Cardiac muscle cell (in vitro differentiated cells and primary cell): ENCODE results near the gene RELCH. TPM values are rescaled to one million over a fixed set of nuclear protein-coding genes. Genes with fewer than 3 reads are reported as not detected.

Experiments used
- DNase-seq, 2 donors: peaks; one replicate each; pipeline versions ENCODE4 v3.0.0 to v3.0.0-alpha.2; 2010 to 2017; ENCODE audit warnings: low read depth in 1 of 2, low spot score in 1 of 2
- H3K27ac ChIP-seq: fragments of 200-600 bp; sonication (generic); 2 replicates; pipeline ENCODE4 v1.5.1; 2016
- H3K27me3 ChIP-seq: fragments of 200-600 bp; sonication (generic); 2 replicates; pipeline ENCODE4 v1.6.0; 2016; ENCODE audit warnings: control low read depth
- H3K36me3 ChIP-seq: fragments of 200-600 bp; sonication (generic); 2 replicates; pipeline ENCODE4 v1.5.1; 2016; ENCODE audit warnings: control low read depth
- H3K4me1 ChIP-seq: fragments of 200-600 bp; sonication (generic); 2 replicates; pipeline ENCODE4 v1.8.1; 2017; ENCODE audit warnings: low read depth, mild to moderate bottlenecking, mixed run types
- H3K4me3 ChIP-seq: fragments of 200-600 bp; sonication (generic); 2 replicates; pipeline ENCODE4 v1.5.1; 2016; ENCODE audit warnings: mild to moderate bottlenecking
- H3K9me3 ChIP-seq: fragments of 200-600 bp; sonication (generic); 2 replicates; pipeline ENCODE4 v1.5.1; 2017; ENCODE audit warnings: low read depth, mild to moderate bottlenecking, control low read depth
- polyA plus RNA-seq: library from polyadenylated mRNA; unstranded; fragments of >200 nt; fragmentation: Nextera tagmentation; extraction: Ambion mirVana; gene quantifications from 2 replicates; pipeline ENCODE4 v1.2.1, GENCODE V29; 2016
- total RNA-seq: library from RNA; depleted of rRNA; stranded (reverse); fragments of >200 nt; gene quantifications from 2 replicates; pipeline ENCODE4 v1.2.3, GENCODE V29; 2016
- TF ChIP-seq, protein P1 (sequence below): IDR thresholded peaks from 2 replicates; pipeline ENCODE4 v1.5.1; 2012; ENCODE audit warnings: low read depth, mild to moderate bottlenecking, low read length

Gene RELCH
- total and polyA plus RNA-seq, 2 experiments from 2014 or later, result 11.7 to 26.9 TPM

DNA sequence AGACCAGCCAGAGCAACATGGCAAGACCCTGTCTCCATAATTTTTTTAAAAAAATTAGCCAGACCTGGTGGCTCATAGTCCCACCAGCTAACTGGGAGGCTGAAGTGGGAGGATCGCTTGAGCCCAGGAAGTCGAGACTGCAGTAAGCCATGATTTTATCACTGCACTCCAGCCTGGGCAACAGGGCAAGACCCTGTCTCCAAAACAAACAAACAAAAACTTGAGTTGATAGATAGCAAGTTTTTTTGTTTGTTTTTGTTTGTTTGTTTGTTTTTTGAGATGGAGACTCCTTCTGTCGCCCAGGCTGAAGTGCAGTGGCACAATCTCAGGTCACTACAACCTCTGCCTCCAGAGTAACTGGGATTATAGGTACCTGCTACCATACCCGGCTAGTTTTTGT lies 18.8 kb downstream of the RELCH start:
- TF ChIP-seq, protein P1, sequence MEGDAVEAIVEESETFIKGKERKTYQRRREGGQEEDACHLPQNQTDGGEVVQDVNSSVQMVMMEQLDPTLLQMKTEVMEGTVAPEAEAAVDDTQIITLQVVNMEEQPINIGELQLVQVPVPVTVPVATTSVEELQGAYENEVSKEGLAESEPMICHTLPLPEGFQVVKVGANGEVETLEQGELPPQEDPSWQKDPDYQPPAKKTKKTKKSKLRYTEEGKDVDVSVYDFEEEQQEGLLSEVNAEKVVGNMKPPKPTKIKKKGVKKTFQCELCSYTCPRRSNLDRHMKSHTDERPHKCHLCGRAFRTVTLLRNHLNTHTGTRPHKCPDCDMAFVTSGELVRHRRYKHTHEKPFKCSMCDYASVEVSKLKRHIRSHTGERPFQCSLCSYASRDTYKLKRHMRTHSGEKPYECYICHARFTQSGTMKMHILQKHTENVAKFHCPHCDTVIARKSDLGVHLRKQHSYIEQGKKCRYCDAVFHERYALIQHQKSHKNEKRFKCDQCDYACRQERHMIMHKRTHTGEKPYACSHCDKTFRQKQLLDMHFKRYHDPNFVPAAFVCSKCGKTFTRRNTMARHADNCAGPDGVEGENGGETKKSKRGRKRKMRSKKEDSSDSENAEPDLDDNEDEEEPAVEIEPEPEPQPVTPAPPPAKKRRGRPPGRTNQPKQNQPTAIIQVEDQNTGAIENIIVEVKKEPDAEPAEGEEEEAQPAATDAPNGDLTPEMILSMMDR, result no peak
- H3K27me3 ChIP-seq, result no peaks in the 10 kb centered on the region
- H3K4me3 ChIP-seq, result no peak overlapping the region
- H3K4me1 ChIP-seq, result no peaks in the 10 kb centered on the region
- DNase-seq, result no peak
- H3K9me3 ChIP-seq, result no peaks in the 10 kb centered on the region
- H3K27ac ChIP-seq, result no peak overlapping the region
- H3K36me3 ChIP-seq, result no peaks in the 10 kb centered on the region

DNA sequence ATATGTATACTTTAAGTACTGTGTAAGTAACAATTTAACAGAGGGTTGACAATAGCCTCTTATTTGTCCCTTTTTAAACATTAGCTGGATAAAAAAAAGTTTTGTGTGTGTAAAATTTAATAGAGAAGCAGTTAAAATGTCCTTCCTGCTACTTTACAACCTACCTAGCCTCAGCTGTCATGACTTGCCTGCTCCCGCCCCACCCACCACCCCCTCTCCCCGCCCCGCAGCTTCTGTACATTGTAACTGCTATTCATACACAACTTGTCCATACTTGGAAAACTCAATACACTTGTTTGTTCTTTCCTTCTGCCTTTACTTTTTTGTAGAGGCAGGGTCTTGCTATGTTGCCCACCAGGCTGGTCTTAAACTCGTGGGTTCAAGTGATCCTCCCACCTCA lies 19.5 kb downstream of the RELCH start:
- no peaks in the 10 kb centered on the region for H3K4me1 ChIP-seq
- TF ChIP-seq, protein P1, result no peak
- no peak overlapping the region for H3K4me3 ChIP-seq
- no peak overlapping the region for H3K27ac ChIP-seq
- H3K9me3 ChIP-seq, result no peaks in the 10 kb centered on the region
- no peaks in the 10 kb centered on the region for H3K36me3 ChIP-seq
- no peaks in the 10 kb centered on the region for H3K27me3 ChIP-seq
- DNase-seq, result no peak

- no peak overlapping the region for H3K27ac ChIP-seq
- H3K27me3 ChIP-seq, result no peaks in the 10 kb centered on the region
- peaks cover 4% of the 10 kb centered on the region for H3K36me3 ChIP-seq
- no peaks in the 10 kb centered on the region for H3K4me1 ChIP-seq
- TF ChIP-seq, protein P1, result no peak
- peak in 1 of 2 donors; percentile 56 for DNase-seq
- no peaks in the 10 kb centered on the region for H3K9me3 ChIP-seq
- no peak overlapping the region for H3K4me3 ChIP-seq
These were observed 22.0 kb downstream of the RELCH start for GRCh38 chr18:62209046-62209445.

DNA sequence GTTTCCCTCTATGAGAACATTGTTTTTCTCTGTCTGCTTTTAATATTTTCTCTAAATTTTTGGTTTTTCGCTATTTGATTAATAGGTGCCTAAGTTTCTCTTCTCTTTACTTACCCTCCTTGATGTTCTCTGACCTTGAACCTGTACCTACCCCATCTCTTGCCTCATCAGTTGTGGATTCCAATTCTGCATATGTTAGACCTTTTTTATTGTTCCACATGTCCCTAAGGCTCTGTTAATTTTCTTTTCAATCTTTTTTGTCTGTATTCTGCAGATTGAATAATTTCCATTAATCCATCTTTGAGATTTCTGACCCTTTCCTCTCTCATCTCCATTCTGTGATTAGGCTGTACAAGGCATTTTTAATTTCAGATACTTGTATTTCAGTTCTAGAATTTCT lies 23.1 kb downstream of the RELCH start:
- no peak for DNase-seq
- H3K27ac ChIP-seq, result no peak overlapping the region
- no peaks in the 10 kb centered on the region for H3K4me1 ChIP-seq
- no peaks in the 10 kb centered on the region for H3K27me3 ChIP-seq
- TF ChIP-seq, protein P1, result no peak
- H3K9me3 ChIP-seq, result no peaks in the 10 kb centered on the region
- no peak overlapping the region for H3K4me3 ChIP-seq
- H3K36me3 ChIP-seq, result peaks cover 4% of the 10 kb centered on the region

DNA sequence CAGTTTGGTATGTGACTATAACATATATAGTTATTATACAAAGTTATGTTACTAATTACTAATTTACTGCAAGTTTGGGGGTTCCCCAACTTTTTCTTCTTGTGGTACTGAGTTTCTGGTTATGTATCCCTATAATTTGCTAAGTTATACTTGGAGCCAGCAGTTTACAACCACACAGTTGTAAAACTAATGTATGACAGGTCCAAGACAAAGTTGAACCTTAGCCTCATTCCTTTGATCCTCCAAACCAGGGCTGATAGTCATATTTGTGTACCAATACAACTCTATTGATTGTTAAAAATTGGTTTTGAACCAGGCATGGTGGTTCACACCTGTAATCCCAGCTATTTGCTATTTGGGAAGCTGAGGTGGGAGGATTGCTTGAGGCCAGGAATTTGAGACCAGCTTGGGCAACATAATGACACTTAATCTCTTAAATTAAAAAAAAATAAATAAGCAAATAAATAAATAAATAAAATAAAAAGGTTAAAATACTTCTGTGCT lies 24.3 kb downstream of the RELCH start:
- TF ChIP-seq, protein P1, result no peak
- no peak for DNase-seq
- no peak overlapping the region for H3K4me3 ChIP-seq
- peaks cover 4% of the 10 kb centered on the region for H3K36me3 ChIP-seq
- no peak overlapping the region for H3K27ac ChIP-seq
- H3K9me3 ChIP-seq, result no peaks in the 10 kb centered on the region
- no peaks in the 10 kb centered on the region for H3K27me3 ChIP-seq
- H3K4me1 ChIP-seq, result no peaks in the 10 kb centered on the region

DNA sequence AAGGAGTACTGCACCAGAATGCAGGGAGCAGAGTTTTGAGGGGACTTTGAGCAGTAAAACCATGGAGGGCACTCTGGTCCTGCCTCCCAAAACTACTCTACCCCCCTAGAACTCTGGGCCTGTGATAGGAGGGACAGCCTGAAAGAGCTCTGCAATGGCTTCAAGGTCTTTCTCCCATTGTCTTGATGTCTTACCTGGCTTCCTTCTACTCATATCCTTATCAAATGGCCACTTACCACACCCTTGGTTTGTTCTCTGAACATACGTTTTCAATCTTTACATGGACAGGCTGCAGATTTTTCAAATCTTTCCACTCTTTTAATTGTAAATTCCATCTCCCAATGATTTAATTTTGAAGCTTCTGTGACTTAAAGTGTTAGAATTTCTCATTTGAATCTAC lies 27.7 kb downstream of the RELCH start:
- H3K4me3 ChIP-seq, result no peak overlapping the region
- DNase-seq, result no peak
- TF ChIP-seq, protein P1, result no peak
- no peaks in the 10 kb centered on the region for H3K27me3 ChIP-seq
- peaks cover 4% of the 10 kb centered on the region for H3K36me3 ChIP-seq
- H3K27ac ChIP-seq, result no peak overlapping the region
- H3K4me1 ChIP-seq, result no peaks in the 10 kb centered on the region
- H3K9me3 ChIP-seq, result no peaks in the 10 kb centered on the region
